NCI-H187 treated with DMSO at 0.1 percent for 48 hours (cell line): ENCODE results near the gene DPP4.

ENCODE experiments used
- DNase-seq: peaks from one replicate; lab custom pipeline; 2025; lab: John Stamatoyannopoulos, UW

DPP4 gene

GRCh38 chr2:162085090-162085891 lies 11.3 kb upstream of the DPP4 start:
- no peak for DNase-seq

DNA sequence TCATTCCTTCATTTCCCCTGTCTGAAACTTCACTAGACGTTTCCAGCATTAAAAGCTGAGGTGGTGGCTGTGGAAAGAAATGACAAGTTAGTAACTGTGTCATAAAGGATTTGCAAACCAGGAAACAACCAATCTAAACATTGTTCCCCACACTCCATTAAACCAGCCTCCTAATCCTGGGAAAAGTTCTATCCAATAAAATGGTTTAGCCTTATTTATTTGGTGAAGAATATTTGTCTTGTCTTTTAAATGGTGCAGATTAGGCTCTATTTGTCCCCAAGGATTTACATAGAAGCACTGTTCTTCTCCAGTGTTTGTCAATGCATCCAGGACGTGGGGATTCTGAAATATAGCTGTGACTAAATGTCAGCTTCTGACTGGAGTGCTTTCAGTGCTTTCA lies 10.5 kb upstream of the DPP4 start:
- no peak for DNase-seq

- DNase-seq = no peak
Measured at GRCh38 chr2:162082681-162083080, 8.7 kb upstream of the DPP4 start.

DNA sequence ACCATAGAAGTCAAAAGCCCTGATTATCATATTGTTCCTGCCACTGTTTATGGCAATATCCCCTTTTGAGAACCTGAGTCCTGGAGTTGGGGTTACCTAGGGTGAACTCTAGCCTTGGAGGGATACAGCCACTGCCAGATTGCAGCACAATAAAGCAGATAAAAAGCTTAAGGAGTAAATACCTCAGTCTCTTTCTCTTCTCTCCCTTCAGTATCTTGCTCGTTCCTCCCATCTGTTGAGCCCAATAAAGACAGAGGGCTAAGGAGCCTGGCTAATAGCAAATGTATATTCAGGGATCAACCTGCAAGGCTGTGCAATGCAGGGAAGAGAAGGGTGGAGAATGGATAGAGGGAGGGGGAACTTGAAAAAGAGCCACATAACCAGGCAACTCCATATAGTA lies 8.0 kb upstream of the DPP4 start:
- no peak for DNase-seq

- no peak for DNase-seq
Measured at GRCh38 chr2:162079514-162079913, 5.5 kb upstream of the DPP4 start.

DNA sequence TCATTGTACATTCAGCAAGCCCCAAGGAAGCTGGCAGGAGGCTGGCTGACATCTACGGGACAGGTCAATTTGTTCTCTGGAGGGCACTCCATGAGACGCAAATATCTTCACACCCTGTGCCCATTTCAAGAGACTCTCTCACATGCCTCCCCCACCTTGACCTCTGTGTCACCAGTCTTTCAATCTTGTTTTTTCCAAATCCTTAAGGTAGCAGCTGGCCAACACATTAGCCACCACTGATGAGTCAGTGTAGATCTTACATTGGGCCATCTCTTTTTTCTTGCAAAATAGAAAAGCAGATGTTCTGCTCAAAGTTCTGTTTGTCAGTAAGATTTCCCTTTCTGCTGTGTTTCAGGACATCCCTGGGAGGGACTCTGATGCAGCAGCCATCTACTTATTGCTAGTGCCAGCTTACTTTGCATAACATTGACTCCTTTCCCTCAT lies 1.7 kb upstream of the DPP4 start:
- DNase-seq = no peak

DNA sequence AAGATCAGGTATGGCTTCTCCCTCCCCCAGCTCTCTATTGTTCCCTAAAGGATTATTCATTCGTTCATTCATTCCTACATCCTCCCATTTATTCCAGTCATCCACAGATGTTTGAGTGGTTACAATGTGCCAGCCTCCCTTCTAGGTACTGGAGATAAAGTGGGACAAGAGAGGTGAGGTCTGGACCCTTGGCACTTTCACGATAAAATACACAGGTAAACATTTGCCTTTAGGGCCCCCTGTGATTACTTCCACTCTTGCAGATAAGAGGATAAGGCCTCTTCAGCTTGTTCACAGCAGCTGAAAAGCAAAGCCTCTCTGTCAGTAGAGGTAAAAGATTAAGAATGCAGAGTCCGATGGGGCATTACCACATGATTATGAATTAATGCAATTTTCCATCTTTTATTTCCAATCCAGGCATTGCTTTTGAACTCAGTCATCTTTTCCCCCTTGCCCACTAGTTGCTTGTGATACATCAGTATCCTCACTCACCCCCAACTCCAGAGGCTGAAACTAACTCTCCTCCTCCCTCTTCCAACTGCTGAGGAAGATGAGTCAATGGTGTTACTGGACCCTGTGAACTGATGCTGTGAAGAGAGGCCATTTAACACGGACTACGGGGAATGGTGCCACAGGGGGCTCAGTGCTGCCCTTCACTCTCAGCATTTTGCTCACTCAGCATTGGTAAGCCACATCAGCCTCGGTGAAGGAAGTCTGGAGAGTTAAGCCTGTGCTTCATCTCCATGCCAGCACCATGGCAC lies 1.1 kb upstream of the DPP4 start:
- DNase-seq = no peak

DNA sequence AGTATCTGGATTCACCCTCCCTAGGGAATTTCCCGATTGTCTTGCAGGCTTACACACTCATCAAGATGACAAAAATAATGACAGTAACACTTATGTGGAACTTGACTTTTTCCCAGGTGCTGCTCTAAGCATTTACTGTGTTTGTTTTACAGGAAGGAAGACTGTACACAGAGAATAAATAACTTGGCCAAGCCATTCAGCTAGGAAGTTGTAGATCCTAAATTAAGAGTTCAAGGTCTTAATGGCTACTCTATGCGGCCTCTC lies 549 bp upstream of the DPP4 start:
- peak; percentile 60 for DNase-seq

GRCh38 chr2:162072976-162073887 lies 783 bp downstream of the DPP4 start:
- DNase-seq = no peak

DNA sequence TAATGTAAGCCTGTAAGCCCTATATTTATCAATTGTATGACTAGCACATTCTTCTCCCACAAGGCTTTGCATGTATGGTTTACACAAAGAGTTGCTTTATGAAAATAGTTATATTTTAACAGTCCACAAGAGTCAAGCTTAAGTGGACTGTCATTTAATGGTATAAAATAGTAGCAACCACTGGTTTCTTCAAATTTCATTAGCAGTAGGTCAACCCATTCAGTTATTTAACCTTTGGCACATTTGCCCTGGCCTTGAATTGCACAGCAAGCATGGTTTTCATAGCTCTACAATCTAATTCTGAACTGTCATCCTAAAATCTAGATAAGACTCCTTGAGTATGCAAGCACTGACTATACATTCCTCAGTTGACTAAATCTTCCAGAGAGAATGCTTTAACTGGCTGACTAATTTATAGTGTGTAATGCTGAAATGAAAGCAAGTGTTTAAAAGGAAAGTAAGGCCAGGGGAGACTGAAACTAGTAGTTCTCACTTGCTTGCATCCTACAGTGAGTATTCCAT lies 1.8 kb downstream of the DPP4 start:
- no peak for DNase-seq

GRCh38 chr2:162071001-162071400 lies 3.0 kb downstream of the DPP4 start:
- DNase-seq = no peak

GRCh38 chr2:162070228-162070936 lies 3.6 kb downstream of the DPP4 start:
- no peak for DNase-seq

DNA sequence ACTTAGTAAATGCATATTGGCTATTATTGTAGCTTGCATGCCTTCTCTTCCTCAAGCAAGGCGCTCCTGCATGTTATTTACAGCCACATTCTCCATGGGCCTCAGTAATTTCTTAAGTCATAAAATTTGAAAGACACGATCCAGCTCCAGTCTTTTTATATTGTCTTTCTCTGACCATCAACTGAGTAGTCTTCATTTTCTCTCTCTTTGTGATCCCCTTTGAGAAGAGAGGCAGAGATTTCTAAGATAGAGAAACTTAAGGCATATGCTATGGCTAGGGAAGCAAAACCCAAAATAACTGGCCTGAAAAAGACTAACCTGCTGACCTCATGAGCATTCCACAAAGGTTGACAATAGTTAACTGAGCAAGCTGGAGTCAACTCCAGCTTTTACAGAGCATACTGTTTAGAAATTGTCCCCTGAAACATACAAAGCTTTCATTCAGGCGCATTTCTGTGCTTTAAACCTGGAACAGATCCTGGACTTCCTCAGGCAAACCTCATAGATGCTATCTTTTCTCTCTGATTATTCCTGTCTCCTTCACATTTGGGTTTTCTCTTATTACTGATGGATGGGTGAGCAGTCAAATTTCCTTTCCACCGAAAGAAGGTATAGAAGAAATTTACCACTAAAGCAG lies 4.6 kb downstream of the DPP4 start:
- DNase-seq = no peak

DNA sequence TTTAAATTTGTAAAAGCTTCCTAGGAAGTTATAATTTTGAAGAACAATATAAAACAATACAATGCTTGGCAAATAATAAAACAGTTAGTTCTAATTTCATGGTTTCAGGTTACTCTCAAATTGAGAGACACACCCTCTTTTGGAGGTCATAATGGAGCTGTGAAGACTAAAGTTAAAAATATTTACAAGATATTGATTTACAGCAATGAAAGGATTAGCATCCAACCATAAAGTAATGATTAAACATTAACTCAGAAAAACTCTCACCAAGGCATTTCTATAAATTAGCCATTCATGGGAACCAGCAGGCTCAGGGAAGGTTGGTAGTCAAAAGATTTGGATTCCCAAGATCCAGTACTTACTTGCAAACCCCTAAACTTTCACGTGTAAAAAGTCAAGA lies 6.4 kb downstream of the DPP4 start:
- DNase-seq = no peak

DNA sequence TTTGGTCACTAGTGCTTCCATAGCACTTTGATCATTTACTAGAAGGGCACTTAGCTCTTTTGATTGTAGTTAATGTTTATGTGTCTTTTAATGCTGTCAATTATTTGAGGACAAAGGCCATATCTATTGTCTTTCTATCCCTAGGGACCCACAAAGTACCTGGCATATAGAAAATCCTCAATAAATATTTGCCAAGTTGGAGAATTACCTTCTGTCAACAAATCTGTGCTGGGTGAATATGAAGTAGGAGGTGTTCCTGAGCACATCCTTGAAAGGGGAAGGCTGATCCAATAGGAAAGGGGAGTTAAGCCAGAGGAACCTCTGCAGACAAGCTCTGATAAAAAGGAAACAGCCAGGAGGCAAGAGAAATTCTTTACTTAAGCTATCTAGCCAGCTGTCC lies 8.2 kb downstream of the DPP4 start:
- DNase-seq = no peak

DNA sequence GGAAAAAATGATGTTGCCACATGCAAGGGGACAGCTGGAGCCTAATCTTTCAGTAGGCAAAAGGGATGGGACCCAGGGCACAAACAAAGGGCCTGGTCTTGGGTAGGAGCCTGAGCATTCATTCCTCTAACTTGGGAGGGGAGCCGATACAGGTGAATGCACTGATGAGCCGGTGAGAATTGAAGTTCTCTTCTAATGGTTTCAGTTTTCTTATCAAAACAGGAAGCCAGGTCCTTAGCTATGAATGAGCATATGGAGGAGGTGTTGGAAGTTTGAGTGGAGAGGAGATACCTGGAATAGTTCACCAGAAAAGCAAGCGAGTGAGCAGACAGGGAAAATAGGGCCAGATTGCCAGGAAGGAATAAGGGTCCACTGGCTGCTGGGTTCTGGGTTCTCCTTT lies 10.1 kb downstream of the DPP4 start:
- DNase-seq = no peak

GRCh38 chr2:162063281-162063680 lies 10.7 kb downstream of the DPP4 start:
- no peak for DNase-seq

DNA sequence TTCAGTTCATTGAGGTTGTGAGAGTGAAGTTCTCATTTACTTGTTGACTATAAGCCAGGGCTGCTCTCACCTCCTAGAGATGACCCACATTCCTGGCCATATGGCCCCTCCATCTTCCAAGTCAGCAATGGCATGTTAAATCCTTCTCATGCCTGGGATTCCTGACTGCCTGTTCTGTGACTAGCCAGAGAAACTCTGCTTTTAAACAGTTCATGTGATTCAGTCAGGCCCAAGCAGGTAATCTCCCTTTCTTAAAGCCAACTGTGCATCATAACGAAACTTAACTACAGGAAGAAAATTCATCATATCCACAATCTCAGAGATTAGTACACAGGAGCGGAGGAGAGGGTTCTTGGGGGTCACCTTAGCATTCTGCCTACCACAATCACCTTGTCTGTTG lies 11.5 kb downstream of the DPP4 start:
- DNase-seq = no peak

- no peak for DNase-seq
Measured at GRCh38 chr2:162061021-162061420, 13.0 kb downstream of the DPP4 start.

DNA sequence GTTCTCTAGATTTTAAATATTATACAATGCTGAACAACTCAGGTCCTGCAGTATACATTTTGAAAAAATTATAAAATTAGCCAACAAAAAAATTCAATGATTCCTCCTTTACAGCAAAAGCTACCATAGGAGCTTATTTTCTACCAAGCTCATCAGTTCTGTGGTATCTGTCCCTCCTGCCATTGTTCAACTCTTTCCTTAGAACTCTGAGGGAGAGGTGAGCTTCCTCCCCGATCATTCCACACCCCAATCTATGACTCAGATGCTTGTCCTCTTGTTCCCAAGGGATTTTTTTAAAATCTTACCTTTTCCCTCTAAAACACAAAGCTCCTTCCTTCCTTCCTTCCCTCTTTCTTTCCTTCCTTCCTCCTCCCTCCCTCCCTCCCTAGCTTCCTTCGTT lies 13.5 kb downstream of the DPP4 start:
- DNase-seq = no peak

- no peak for DNase-seq
Measured at GRCh38 chr2:162058973-162059668, 14.9 kb downstream of the DPP4 start.
